Measurements from ENCODE around the gene SEC14L6.

DNA sequence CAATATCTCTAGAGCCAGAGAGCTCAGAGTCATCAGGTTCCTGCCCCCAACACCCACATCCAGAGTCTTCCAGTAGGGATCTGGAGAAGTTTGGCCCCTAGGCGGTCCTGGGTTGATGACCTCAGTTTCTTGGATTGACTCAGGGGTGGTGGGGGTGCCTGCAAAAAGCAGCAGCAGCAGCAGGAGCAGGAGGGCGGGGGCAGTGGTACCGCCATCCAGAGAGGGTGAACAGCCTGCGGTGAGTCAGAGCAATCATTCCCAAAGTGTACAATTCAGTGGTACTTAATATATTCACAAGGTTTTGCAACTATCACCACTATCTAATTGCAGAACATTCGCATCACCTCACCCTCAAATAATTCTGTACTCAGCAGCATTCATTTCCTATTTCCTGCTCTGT, 64.8 kb downstream of the SEC14L6 start:
- TF ChIP-seq, protein P1, sequence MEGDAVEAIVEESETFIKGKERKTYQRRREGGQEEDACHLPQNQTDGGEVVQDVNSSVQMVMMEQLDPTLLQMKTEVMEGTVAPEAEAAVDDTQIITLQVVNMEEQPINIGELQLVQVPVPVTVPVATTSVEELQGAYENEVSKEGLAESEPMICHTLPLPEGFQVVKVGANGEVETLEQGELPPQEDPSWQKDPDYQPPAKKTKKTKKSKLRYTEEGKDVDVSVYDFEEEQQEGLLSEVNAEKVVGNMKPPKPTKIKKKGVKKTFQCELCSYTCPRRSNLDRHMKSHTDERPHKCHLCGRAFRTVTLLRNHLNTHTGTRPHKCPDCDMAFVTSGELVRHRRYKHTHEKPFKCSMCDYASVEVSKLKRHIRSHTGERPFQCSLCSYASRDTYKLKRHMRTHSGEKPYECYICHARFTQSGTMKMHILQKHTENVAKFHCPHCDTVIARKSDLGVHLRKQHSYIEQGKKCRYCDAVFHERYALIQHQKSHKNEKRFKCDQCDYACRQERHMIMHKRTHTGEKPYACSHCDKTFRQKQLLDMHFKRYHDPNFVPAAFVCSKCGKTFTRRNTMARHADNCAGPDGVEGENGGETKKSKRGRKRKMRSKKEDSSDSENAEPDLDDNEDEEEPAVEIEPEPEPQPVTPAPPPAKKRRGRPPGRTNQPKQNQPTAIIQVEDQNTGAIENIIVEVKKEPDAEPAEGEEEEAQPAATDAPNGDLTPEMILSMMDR (conservative IDR thresholded peaks at IDR 0.05; ENCODE audit: low read length): no peak
- no peak for TF ChIP-seq EZH2phosphoT487 (IDR thresholded peaks at IDR 0.05; ENCODE audit: borderline replicate concordance, low read depth, low read length)
